Upper lobe of left lung (tissue), 4 donors: ENCODE results near the gene SPOCK1.

Experiments
- CTCF ChIP-seq, 6 experiments: fragments of 450-650 bp in 4 of 6; fragments of 200-600 bp in 2 of 6; sonication (generic) in 2 of 6; IDR thresholded peaks; one replicate each; pipeline ENCODE4 v1.5.1; 2016 to 2019; ENCODE audit warnings: antibody characterized with exemption in 6 of 6
- EP300 ChIP-seq, 4 donors: sonication (generic); formaldehyde crosslinking; IDR thresholded peaks; one replicate each; pipeline ENCODE4 v1.5.1; 2017; ENCODE audit warnings: antibody characterized with exemption in 4 of 4, control low read depth in 2 of 4

- no peak for TF ChIP-seq EP300 (IDR thresholded peaks at IDR 0.05)
- no peak for TF ChIP-seq CTCF (IDR thresholded peaks at IDR 0.05)
These were observed 50.3 kb downstream of the SPOCK1 start for GRCh38 chr5:137448868-137449267.
